H4 (cell line): Measurements from ENCODE around the gene CCL14. TPM values are rescaled to one million over a fixed set of nuclear protein-coding genes. Genes with fewer than 3 reads are reported as not detected.
"Not testable (repeated sequence)": the region's sequence is repeated elsewhere in the genome, so short reads cannot be mapped to it uniquely, and the experiment has no call there.

Experiments used
- DNase-seq: peaks from one replicate; pipeline ENCODE4 v3.0.0-alpha.2; 2015; ENCODE audit warnings: low spot score
- total RNA-seq: library from RNA; depleted of rRNA; stranded (reverse); fragments of >200 nt; shearing (Covaris generic); gene quantifications from 2 replicates; pipeline ENCODE4 v1.2.3, GENCODE V29; 2014; rRNA removed

CCL14 gene
- total RNA-seq, 1 experiment from 2014 or later: not detected

- DNase-seq: no peak
Observed at GRCh38 chr17:35942588-35943186, 43.8 kb downstream of the CCL14 start.

GRCh38 chr17:35938492-35938891, 48.0 kb downstream of the CCL14 start:
- DNase-seq: not testable (repeated sequence)

DNA sequence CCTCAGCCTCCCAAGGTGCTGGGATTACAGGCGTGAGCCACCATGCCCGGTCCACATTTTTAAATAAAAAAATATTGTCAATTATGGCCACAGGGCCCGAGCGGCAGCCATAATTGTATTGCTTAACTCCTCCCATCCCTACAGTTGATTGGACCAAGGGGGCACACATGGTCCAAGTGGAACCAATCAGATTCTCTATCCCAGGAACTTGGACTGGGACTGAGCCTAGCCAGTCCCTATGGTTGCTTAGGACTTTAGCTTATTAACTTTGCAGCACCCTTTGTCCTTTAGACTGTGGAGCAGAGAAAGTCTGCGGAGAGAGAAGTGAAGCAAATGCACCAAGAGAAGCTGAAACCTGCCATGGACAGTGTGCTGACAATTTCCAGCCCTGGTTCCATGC, 50.5 kb downstream of the CCL14 start:
- DNase-seq: no peak

DNA sequence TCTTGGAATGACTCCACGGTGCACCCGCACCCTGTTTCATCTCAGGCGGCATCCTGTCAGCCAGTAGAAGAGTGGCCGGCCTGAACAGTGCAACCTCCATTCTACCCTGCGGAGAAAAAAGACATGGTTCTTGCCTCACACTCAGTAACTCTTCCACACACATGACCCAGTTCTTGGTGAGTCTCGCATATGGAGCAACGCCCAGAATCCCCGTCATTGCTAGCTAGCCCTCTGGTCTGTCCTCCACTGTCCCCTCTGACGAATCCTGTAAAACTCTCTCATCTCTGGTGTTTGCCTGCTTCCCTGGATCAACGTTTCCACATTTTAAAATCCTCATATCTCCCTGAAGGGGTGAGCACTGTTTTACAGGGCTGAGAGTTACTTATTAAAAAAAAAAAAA, 51.8 kb downstream of the CCL14 start:
- no peak for DNase-seq

Other genes with a start within 250 kb of the CCL14 start
- 0.04 TPM in 2 replicates for gene GAS2L2, start 233.5 kb downstream of the CCL14 start, total RNA-seq
- gene C17orf50, start 225.8 kb downstream of the CCL14 start, total RNA-seq: not detected in 2 replicates
- 0.68 TPM in 1 of 2 replicates, not detected in the other for gene MMP28, start 191.1 kb downstream of the CCL14 start, total RNA-seq
- 17.8 and 19.8 TPM in 2 replicates for gene TAF15, start 177.2 kb downstream of the CCL14 start, total RNA-seq
- not detected in 2 replicates for gene HEATR9, start 117.8 kb downstream of the CCL14 start, total RNA-seq
- 0.31 TPM in 1 of 2 replicates, not detected in the other for gene CCL5, start 106.4 kb downstream of the CCL14 start, total RNA-seq
- gene RDM1, start 56.0 kb downstream of the CCL14 start, total RNA-seq: 0.66 and 1.1 TPM in 2 replicates
- gene LYZL6, start 43.0 kb downstream of the CCL14 start, total RNA-seq: not detected in 2 replicates
- not detected in 2 replicates for gene CCL16, start 5.2 kb downstream of the CCL14 start, total RNA-seq
- not detected in 2 replicates for gene CCL15, start 14.8 kb upstream of the CCL14 start, total RNA-seq
- gene CCL23, start 31.2 kb upstream of the CCL14 start, total RNA-seq: not detected in 2 replicates
- not detected in 2 replicates for gene CCL18, start 77.5 kb upstream of the CCL14 start, total RNA-seq
- not detected in 2 replicates for gene CCL3, start 103.4 kb upstream of the CCL14 start, total RNA-seq
- gene CCL4, start 117.1 kb upstream of the CCL14 start, total RNA-seq: not detected in 2 replicates
- gene TBC1D3B, start 189.9 kb upstream of the CCL14 start, total RNA-seq: 0.39 TPM in 1 of 2 replicates, not detected in the other
- not detected in 2 replicates for gene CCL3L1, start 210.0 kb upstream of the CCL14 start, total RNA-seq
- gene CCL4L2, start 224.3 kb upstream of the CCL14 start, total RNA-seq: not detected in 2 replicates